Activated CD4-positive, alpha-beta T cell treated with anti-CD3 and anti-CD28 coated beads, Interleukin-2, amount 10 ng/mL, durations not matched to agents 24 days and 14 days (primary cell): ENCODE data around the gene APLP1. TPM values are rescaled to one million over a fixed set of nuclear protein-coding genes. Genes with fewer than 3 reads are reported as not detected.
"Not testable (repeated sequence)": the region's sequence is repeated elsewhere in the genome, so short reads cannot be mapped to it uniquely, and the experiment has no call there.

Experiments
- DNase-seq: peaks from one replicate; pipeline ENCODE4 v3.0.0; 2022
- H3K27ac Mint-ChIP-seq: one replicate; pipeline ENCODE4 v1.8.0; 2022; ENCODE audit warnings: mild to moderate bottlenecking, mixed read lengths
- H3K27me3 Mint-ChIP-seq: one replicate; pipeline ENCODE4 v1.8.0; 2022; ENCODE audit warnings: mixed read lengths
- H3K36me3 Mint-ChIP-seq: one replicate; pipeline ENCODE4 v1.8.0; 2022; ENCODE audit warnings: low read depth, mild to moderate bottlenecking, mixed read lengths
- H3K4me1 Mint-ChIP-seq: one replicate; pipeline ENCODE4 v1.8.0; 2021; ENCODE audit warnings: mixed read lengths
- H3K4me3 Mint-ChIP-seq: one replicate; pipeline ENCODE4 v1.8.0; 2022; ENCODE audit warnings: mild to moderate bottlenecking, moderate library complexity, mixed read lengths
- H3K9me3 Mint-ChIP-seq: one replicate; pipeline ENCODE4 v1.8.0; 2021; ENCODE audit warnings: mixed read lengths
- intact Hi-C: fragments of 100-400 bp; cut with micrococcal nuclease; formaldehyde crosslinking; loops from one replicate; pipeline ENCODE4 v1.15.1; 2023
- total RNA-seq: library from RNA; stranded (reverse); gene quantifications from 2 replicates; pipeline ENCODE4 v1.2.3, GENCODE V29; 2022

The APLP1 gene
- total RNA-seq = 2.0 and 2.4 TPM in 2 replicates

GRCh38 chr19:35868172-35868822 lies at the start of gene APLP1:
Gene APLP1 (plus strand): TSS chr19:35868574. CDS start chr19:35868637, 63 bp downstream.
- peak; percentile 94 for DNase-seq
- Mint-ChIP-seq H3K4me3 (peak within 1 kb of the TSS; percentile 70), H3K36me3 (peaks cover 2% of the 10 kb centered on the region), H3K4me1 (peaks cover 18% of the 10 kb centered on the region), H3K27ac (no peak within 1 kb of the TSS), H3K9me3 (no peaks in the 10 kb centered on the region), H3K27me3 (peaks cover 25% of the 10 kb centered on the region)
- intact Hi-C loops = loop anchor here (5.0 kb wide), 1 partner anchor 91 kb away; the partner anchor contains the start of gene ARHGAP33

GRCh38 chr19:35822579-35822978 lies 45.8 kb upstream of the APLP1 start:
- Mint-ChIP-seq H3K27me3 (peaks cover 8% of the 10 kb centered on the region), H3K4me3 (no peak overlapping the region), H3K4me1 (peaks cover 3% of the 10 kb centered on the region), H3K9me3 (no peaks in the 10 kb centered on the region), H3K36me3 (no peaks in the 10 kb centered on the region), H3K27ac (no peak overlapping the region)
- DNase-seq = no peak
- intact Hi-C loops = loop anchor here (5.0 kb wide), 1 partner anchor 130 kb away; no protein-coding TSS in a partner anchor

- H3K4me3 Mint-ChIP-seq = no peak overlapping the region
- peaks cover 6% of the 10 kb centered on the region for H3K27me3 Mint-ChIP-seq
- no peak overlapping the region for H3K27ac Mint-ChIP-seq
- DNase-seq = no peak
- H3K36me3 Mint-ChIP-seq = no peaks in the 10 kb centered on the region
- H3K9me3 Mint-ChIP-seq = no peaks in the 10 kb centered on the region
- H3K4me1 Mint-ChIP-seq = peaks cover 3% of the 10 kb centered on the region
- intact Hi-C loops = loop anchor here (5.0 kb wide), 1 partner anchor 132 kb away; no protein-coding TSS in a partner anchor
These were observed 44.2 kb upstream of the APLP1 start for GRCh38 chr19:35824150-35824549.

- Mint-ChIP-seq H3K27me3 (peaks cover 8% of the 10 kb centered on the region), H3K27ac (no peak overlapping the region), H3K36me3 (no peaks in the 10 kb centered on the region), H3K9me3 (no peaks in the 10 kb centered on the region), H3K4me3 (no peak overlapping the region), H3K4me1 (no peaks in the 10 kb centered on the region)
- intact Hi-C loops = no loop called here
- DNase-seq = peak; percentile 90
These were observed 39.6 kb upstream of the APLP1 start for GRCh38 chr19:35828692-35829301.

- H3K4me3 Mint-ChIP-seq = no peak overlapping the region
- H3K9me3 Mint-ChIP-seq = no peaks in the 10 kb centered on the region
- DNase-seq = no peak
- no peaks in the 10 kb centered on the region for H3K4me1 Mint-ChIP-seq
- no peaks in the 10 kb centered on the region for H3K36me3 Mint-ChIP-seq
- intact Hi-C loops = no loop called here
- H3K27me3 Mint-ChIP-seq = peaks cover 10% of the 10 kb centered on the region
- H3K27ac Mint-ChIP-seq = no peak overlapping the region
These were observed 37.4 kb upstream of the APLP1 start for GRCh38 chr19:35830986-35831385.

- peaks cover 11% of the 10 kb centered on the region for H3K27me3 Mint-ChIP-seq
- H3K4me1 Mint-ChIP-seq = no peaks in the 10 kb centered on the region
- H3K4me3 Mint-ChIP-seq = no peak overlapping the region
- H3K27ac Mint-ChIP-seq = no peak overlapping the region
- intact Hi-C loops = no loop called here
- no peaks in the 10 kb centered on the region for H3K9me3 Mint-ChIP-seq
- H3K36me3 Mint-ChIP-seq = no peaks in the 10 kb centered on the region
- DNase-seq = no peak
These were observed 36.3 kb upstream of the APLP1 start for GRCh38 chr19:35832054-35832453.

GRCh38 chr19:35833972-35834371 lies 34.4 kb upstream of the APLP1 start:
- Mint-ChIP-seq H3K27me3 (peaks cover 11% of the 10 kb centered on the region), H3K4me1 (no peaks in the 10 kb centered on the region), H3K4me3 (no peak overlapping the region), H3K36me3 (no peaks in the 10 kb centered on the region), H3K27ac (no peak overlapping the region), H3K9me3 (no peaks in the 10 kb centered on the region)
- no peak for DNase-seq
- intact Hi-C loops = no loop called here

- H3K4me1 Mint-ChIP-seq, intact Hi-C loops, H3K9me3 Mint-ChIP-seq, H3K36me3 Mint-ChIP-seq, H3K27ac Mint-ChIP-seq, H3K4me3 Mint-ChIP-seq, DNase-seq: not testable (repeated sequence)
- peaks cover 11% of the 10 kb centered on the region for H3K27me3 Mint-ChIP-seq
These were observed 32.3 kb upstream of the APLP1 start for GRCh38 chr19:35836096-35836495.

GRCh38 chr19:35841961-35842595 lies 26.3 kb upstream of the APLP1 start:
- Mint-ChIP-seq H3K4me1 (peaks cover 12% of the 10 kb centered on the region), H3K27ac (no peak overlapping the region), H3K36me3 (no peaks in the 10 kb centered on the region), H3K4me3 (no peak overlapping the region), H3K27me3 (peaks cover 41% of the 10 kb centered on the region), H3K9me3 (no peaks in the 10 kb centered on the region)
- intact Hi-C loops = no loop called here
- no peak for DNase-seq

- intact Hi-C loops = no loop called here
These were observed 25.6 kb upstream of the APLP1 start for GRCh38 chr19:35842666-35843272.

GRCh38 chr19:35843676-35844481 lies 24.5 kb upstream of the APLP1 start:
- Mint-ChIP-seq H3K36me3 (no peaks in the 10 kb centered on the region), H3K4me3 (no peak overlapping the region), H3K9me3 (no peaks in the 10 kb centered on the region), H3K27ac (no peak overlapping the region), H3K4me1 (peaks cover 12% of the 10 kb centered on the region), H3K27me3 (peaks cover 48% of the 10 kb centered on the region)
- DNase-seq = peak; percentile 65
- intact Hi-C loops = no loop called here

More at GRCh38 chr19:35842666-35843272, 25.6 kb upstream of the APLP1 start:
- no peaks in the 10 kb centered on the region for H3K9me3 Mint-ChIP-seq
- no peak overlapping the region for H3K27ac Mint-ChIP-seq
- H3K36me3 Mint-ChIP-seq = no peaks in the 10 kb centered on the region
- no peak overlapping the region for H3K4me3 Mint-ChIP-seq
- DNase-seq = no peak
- H3K27me3 Mint-ChIP-seq = peaks cover 42% of the 10 kb centered on the region
- peaks cover 12% of the 10 kb centered on the region for H3K4me1 Mint-ChIP-seq

GRCh38 chr19:35844482-35845214 lies 23.7 kb upstream of the APLP1 start:
- intact Hi-C loops = no loop called here
- Mint-ChIP-seq H3K27ac (no peak overlapping the region), H3K4me3 (peak overlapping the region; percentile 66), H3K36me3 (no peaks in the 10 kb centered on the region), H3K27me3 (peaks cover 51% of the 10 kb centered on the region), H3K9me3 (no peaks in the 10 kb centered on the region), H3K4me1 (peaks cover 12% of the 10 kb centered on the region)
- DNase-seq = no peak
